AG09309 (cell line): ENCODE measurements around the gene TET1.
A peak's percentile ranks its signal among the peaks of the same experiment; 100 is the strongest.

ENCODE experiments used
- DNase-seq: peaks from one replicate; pipeline ENCODE4 v3.0.0-alpha.2; 2010; ENCODE audit warnings: low read depth
- H3K4me3 ChIP-seq: 2 replicates; pipeline ENCODE4 v1.5.1; 2011; ENCODE audit warnings: mild to moderate bottlenecking, low read depth, low read length, moderate library complexity; ENCODE audit not compliant: control insufficient read depth
- TF ChIP-seq, protein P1 (sequence below): IDR thresholded peaks from 2 replicates; pipeline ENCODE4 v1.5.1; 2011; ENCODE audit warnings: mild to moderate bottlenecking, low read depth, low read length, inconsistent platforms; ENCODE audit not compliant: insufficient read depth, control insufficient read depth; ENCODE audit errors: missing control alignments

The TET1 gene

DNA sequence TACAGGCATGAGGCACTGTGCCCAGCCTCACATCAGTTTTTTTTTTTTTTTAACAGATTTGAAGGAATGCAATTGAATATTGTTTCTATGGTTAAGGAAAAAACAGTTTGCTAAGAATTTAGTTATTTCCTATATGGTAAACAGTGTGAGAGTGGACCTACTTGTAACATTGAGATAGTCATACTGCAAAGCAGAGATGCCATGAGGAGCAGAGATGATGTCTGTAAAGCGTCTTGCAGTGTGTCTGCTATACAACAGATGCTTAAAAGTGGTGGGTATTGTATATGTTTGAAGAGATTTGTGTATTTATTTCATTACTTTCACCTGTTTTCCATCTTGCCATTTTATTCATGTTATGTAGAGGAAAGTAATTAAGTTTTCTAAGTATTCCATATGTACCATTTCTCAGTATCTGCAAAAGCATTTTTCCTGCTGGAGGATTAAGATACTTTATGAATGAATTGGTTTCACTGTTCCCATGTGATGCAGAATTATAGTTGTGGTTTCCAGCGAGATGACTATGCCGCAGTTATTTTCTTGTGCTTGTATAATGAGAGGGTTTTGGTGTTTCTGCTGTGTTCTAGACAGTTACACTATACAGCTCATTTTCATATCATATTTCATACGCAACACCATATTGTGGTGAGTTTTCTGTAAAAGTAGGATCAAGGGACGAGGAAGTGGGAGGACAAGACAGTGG, 26.6 kb downstream of the TET1 start:
- TF ChIP-seq, protein P1, sequence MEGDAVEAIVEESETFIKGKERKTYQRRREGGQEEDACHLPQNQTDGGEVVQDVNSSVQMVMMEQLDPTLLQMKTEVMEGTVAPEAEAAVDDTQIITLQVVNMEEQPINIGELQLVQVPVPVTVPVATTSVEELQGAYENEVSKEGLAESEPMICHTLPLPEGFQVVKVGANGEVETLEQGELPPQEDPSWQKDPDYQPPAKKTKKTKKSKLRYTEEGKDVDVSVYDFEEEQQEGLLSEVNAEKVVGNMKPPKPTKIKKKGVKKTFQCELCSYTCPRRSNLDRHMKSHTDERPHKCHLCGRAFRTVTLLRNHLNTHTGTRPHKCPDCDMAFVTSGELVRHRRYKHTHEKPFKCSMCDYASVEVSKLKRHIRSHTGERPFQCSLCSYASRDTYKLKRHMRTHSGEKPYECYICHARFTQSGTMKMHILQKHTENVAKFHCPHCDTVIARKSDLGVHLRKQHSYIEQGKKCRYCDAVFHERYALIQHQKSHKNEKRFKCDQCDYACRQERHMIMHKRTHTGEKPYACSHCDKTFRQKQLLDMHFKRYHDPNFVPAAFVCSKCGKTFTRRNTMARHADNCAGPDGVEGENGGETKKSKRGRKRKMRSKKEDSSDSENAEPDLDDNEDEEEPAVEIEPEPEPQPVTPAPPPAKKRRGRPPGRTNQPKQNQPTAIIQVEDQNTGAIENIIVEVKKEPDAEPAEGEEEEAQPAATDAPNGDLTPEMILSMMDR: no peak
- H3K4me3 ChIP-seq: no peak overlapping the region
- DNase-seq: no peak

DNA sequence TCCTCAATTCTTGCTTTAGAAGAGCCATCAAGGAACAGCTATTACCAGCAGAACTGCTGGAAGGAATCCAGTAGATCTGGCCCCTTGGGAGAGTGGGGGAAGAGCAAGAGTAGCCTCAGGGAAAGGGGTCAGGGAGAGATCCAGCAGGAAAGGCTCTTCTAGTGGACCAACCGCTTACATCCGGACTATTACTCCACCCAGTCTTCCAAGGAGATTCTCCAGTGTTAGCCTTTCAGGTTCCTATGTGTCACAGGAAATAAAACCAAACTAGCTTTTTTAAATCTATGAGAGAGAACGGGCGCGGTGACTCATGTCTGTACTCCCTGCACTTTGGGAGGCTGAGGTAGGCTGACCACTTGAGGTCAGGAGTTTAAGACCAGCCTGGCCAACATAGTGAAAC, 34.3 kb downstream of the TET1 start:
- DNase-seq: no peak
- TF ChIP-seq, protein P1: no peak
- H3K4me3 ChIP-seq: no peak overlapping the region

DNA sequence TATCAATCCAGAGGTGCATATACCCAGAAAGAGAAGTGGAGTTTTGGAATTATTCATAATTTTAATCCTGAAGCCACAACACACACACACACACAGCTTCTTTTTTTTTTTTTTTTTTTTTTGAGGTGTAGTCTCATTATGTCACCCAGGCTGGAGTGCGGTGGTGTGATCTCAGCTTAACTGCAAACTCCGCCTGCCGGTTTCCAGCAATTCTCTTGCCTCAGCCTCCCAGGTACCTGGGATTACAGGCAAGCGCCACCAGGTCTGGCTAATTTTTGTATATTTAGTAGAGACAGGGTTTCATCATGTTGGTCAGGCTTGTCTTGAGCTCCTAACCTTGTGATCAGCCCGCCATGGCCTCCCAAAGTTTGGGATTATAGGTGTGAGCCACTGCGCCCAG, 35.4 kb downstream of the TET1 start:
- no peak overlapping the region for H3K4me3 ChIP-seq
- DNase-seq: no peak
- TF ChIP-seq, protein P1: no peak

DNA sequence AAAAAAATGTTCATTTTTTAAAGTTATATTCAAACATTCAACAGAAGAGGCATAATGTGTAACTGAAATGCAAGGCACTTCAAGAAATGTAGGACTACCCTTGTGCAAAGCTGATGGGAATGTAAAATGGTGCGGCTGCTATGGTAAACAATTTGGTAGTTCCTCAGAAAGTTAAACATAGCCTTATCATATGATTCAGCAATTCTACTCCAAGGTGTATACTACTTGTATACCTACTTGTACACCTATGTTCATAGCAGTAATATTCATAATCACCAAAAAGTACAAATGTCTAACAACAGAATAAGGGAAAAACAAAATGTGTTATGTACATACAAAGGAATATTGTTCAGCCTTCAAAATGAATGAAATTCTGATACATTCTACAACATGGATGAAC, 37.3 kb downstream of the TET1 start:
- TF ChIP-seq, protein P1: no peak
- no peak for DNase-seq
- H3K4me3 ChIP-seq: no peak overlapping the region

DNA sequence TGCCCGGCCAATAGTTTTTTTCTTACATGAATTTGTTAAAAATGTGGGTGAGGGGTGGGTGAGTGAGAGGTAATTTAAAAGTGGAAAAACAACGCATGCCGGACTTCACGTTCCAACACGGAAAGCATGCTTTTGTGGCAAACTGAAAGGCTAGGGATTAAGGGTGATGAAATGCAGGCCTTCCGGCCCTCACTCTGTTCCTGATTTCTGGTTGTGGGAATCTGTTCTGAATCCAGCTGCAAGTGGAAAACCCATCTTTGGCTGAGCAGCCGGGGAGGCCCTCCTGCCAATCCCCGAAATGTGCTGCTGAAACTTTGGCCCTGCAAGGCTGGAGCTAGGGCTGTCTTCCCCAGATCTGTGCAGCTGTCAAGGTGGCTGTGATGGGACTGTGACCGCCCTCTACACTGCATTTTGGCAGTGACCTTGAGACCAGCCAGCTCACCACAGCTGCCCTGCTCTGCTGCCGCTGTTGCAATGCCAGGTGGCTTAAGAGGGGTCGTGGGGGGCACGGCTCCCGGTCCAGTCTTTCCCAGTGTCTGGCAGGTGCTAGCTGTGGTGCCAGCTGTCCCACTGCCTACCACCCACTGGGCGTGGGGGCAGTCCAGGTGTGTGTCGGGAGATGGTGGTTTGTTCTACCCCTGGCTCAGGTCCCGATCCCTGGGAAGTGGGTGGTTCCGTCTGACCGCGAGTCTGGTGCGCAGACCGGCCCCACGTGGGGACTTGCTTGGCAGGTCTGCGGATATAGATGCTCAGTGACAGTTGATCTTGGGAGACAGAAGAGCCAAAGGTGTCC, 39.0 kb downstream of the TET1 start:
- DNase-seq: peak; percentile 47
- H3K4me3 ChIP-seq: no peak overlapping the region
- TF ChIP-seq, protein P1: no peak

DNA sequence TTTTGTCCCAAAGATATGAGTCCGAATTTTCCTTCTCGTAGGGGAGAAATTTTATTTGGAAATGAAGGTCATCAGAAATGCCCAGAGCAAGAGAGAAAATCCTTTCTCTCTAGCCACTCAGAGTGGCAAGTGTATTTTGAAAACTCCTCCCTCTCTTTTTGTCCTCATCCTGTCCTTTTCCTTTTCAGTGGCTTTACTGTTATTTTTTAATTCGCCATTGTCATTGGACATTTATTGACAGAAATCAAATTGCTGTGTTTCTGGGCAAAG, 39.6 kb downstream of the TET1 start:
- no peak for DNase-seq
- H3K4me3 ChIP-seq: peak overlapping the region; percentile 51
- TF ChIP-seq, protein P1: no peak
